Measurements from ENCODE around the gene CAMK1D. TPM values are rescaled to one million over a fixed set of nuclear protein-coding genes. Genes with fewer than 3 reads are reported as not detected.
"Not testable (repeated sequence)": the region's sequence is repeated elsewhere in the genome, so short reads cannot be mapped to it uniquely, and the experiment has no call there.

The CAMK1D gene
- total RNA-seq, 4 donors from 2014 or later, result 0.55 to 2.2 (median 1.5) TPM

GRCh38 chr10:12803776-12804175 lies 454.4 kb downstream of the CAMK1D start:
- TF ChIP-seq, protein P1, sequence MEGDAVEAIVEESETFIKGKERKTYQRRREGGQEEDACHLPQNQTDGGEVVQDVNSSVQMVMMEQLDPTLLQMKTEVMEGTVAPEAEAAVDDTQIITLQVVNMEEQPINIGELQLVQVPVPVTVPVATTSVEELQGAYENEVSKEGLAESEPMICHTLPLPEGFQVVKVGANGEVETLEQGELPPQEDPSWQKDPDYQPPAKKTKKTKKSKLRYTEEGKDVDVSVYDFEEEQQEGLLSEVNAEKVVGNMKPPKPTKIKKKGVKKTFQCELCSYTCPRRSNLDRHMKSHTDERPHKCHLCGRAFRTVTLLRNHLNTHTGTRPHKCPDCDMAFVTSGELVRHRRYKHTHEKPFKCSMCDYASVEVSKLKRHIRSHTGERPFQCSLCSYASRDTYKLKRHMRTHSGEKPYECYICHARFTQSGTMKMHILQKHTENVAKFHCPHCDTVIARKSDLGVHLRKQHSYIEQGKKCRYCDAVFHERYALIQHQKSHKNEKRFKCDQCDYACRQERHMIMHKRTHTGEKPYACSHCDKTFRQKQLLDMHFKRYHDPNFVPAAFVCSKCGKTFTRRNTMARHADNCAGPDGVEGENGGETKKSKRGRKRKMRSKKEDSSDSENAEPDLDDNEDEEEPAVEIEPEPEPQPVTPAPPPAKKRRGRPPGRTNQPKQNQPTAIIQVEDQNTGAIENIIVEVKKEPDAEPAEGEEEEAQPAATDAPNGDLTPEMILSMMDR (IDR thresholded peaks at IDR 0.05 in 4 of 5, conservative IDR thresholded peaks at IDR 0.05 in 1 of 5), result no peak
- no peak for TF ChIP-seq POLR2A (IDR thresholded peaks at IDR 0.05)
- ATAC-seq (no peak), DNase-seq (no peak)
- Histone ChIP-seq H3K9me3 (no peaks in the 10 kb centered on the region), H3K27me3 (no peaks in the 10 kb centered on the region), H3K27ac (no peak overlapping the region), H3K4me3 (no peak overlapping the region), H3K36me3 (no peaks in the 10 kb centered on the region), H3K4me1 (no peaks in the 10 kb centered on the region)
- intact Hi-C loops (cut with DNase I; ENCODE audit: low total_unique reads), result no loop called here
- in situ Hi-C loops (cut with MboI; ENCODE audit: low sequenced_read_pairs in 4 of 4), result no loop called here

GRCh38 chr10:12806228-12807095 lies 457.1 kb downstream of the CAMK1D start:
- ATAC-seq (no peak), DNase-seq (no peak)
- Histone ChIP-seq H3K9me3 (no peaks in the 10 kb centered on the region), H3K4me1 (no peaks in the 10 kb centered on the region), H3K27me3 (no peaks in the 10 kb centered on the region), H3K4me3 (no peak overlapping the region), H3K36me3 (no peaks in the 10 kb centered on the region), H3K27ac (no peak overlapping the region)
- in situ Hi-C loops (cut with MboI; ENCODE audit: low sequenced_read_pairs in 4 of 4) (no loop called here), intact Hi-C loops (cut with DNase I; ENCODE audit: low total_unique reads) (no loop called here)
- TF ChIP-seq, protein P1 (IDR thresholded peaks at IDR 0.05 in 4 of 5, conservative IDR thresholded peaks at IDR 0.05 in 1 of 5), result no peak
- no peak for TF ChIP-seq POLR2A (IDR thresholded peaks at IDR 0.05)

DNA sequence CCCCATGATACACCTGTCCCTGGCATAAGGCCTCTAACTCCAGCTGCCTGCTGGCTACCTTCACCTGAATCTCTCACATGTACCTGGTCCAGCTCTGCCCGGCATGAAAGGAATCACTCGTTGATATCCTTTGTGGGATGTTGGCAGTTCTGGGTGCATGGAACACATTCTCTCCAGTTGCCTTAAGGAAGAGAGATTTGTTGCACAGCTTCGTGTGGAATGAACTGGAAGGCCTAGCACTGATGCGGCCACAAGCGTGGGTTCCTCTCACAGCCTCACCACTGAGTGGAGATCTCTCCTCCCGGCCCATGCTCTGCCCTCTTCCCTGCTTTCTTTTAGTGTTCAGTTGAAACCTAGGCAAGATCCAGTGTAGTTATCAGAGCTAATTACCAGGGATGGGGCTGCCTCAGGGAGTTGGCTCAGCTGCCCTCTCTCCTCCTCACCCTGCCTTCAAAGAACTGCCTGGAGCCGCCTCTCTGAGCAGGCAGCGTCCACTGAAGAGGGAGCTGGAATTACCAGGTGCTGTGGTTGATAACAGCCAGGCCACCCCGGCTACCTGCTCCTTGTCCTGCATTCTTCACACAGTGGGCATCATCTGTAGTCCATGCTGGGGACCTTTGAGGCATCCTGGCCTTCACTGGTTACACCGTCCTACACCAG lies 457.9 kb downstream of the CAMK1D start:
- Histone ChIP-seq H3K9me3 (no peaks in the 10 kb centered on the region), H3K27ac (no peak overlapping the region), H3K27me3 (no peaks in the 10 kb centered on the region), H3K4me1 (no peaks in the 10 kb centered on the region), H3K4me3 (no peak overlapping the region), H3K36me3 (no peaks in the 10 kb centered on the region)
- no peak for TF ChIP-seq POLR2A (IDR thresholded peaks at IDR 0.05)
- TF ChIP-seq, protein P1 (IDR thresholded peaks at IDR 0.05 in 4 of 5, conservative IDR thresholded peaks at IDR 0.05 in 1 of 5), result no peak
- in situ Hi-C loops (cut with MboI; ENCODE audit: low sequenced_read_pairs in 4 of 4), result no loop called here
- ATAC-seq (no peak), DNase-seq (no peak)
- intact Hi-C loops (cut with DNase I; ENCODE audit: low total_unique reads), result no loop called here

GRCh38 chr10:12808014-12808613 lies 458.8 kb downstream of the CAMK1D start:
- Histone ChIP-seq H3K9me3 (no peaks in the 10 kb centered on the region), H3K27me3 (no peaks in the 10 kb centered on the region), H3K4me1 (no peaks in the 10 kb centered on the region), H3K4me3 (no peak overlapping the region), H3K27ac (no peak overlapping the region), H3K36me3 (no peaks in the 10 kb centered on the region)
- ATAC-seq (no peak), DNase-seq (no peak)
- TF ChIP-seq POLR2A (IDR thresholded peaks at IDR 0.05), result no peak
- TF ChIP-seq, protein P1 (IDR thresholded peaks at IDR 0.05 in 4 of 5, conservative IDR thresholded peaks at IDR 0.05 in 1 of 5), result no peak
- intact Hi-C loops (cut with DNase I; ENCODE audit: low total_unique reads), result no loop called here
- in situ Hi-C loops (cut with MboI; ENCODE audit: low sequenced_read_pairs in 4 of 4), result no loop called here

GRCh38 chr10:12810046-12810445 lies 460.7 kb downstream of the CAMK1D start:
- H3K4me1 ChIP-seq; H3K36me3 ChIP-seq; intact Hi-C loops (cut with DNase I; ENCODE audit: low total_unique reads); DNase-seq; H3K4me3 ChIP-seq; H3K27me3 ChIP-seq; H3K27ac ChIP-seq; H3K9me3 ChIP-seq; in situ Hi-C loops (cut with MboI; ENCODE audit: low sequenced_read_pairs in 4 of 4); ATAC-seq: not testable (repeated sequence)

Measured in gastrocnemius medialis (tissue), 4 donors.